ENCODE results near the gene GCNT2.
"Not testable (repeated sequence)": the region's sequence is repeated elsewhere in the genome, so short reads cannot be mapped to it uniquely, and the experiment has no call there.

Gene GCNT2

GRCh38 chr6:10582774-10583508 lies 61.8 kb downstream of the GCNT2 start:
- DNase-seq = peak; percentile 28

- peak; percentile 50 for DNase-seq
These were observed 62.4 kb downstream of the GCNT2 start for GRCh38 chr6:10583509-10583901.

- peak; percentile 16 for DNase-seq
These were observed 63.5 kb downstream of the GCNT2 start for GRCh38 chr6:10584607-10585006.

- peak; percentile 88 for DNase-seq
These were observed 64.2 kb downstream of the GCNT2 start for GRCh38 chr6:10585209-10585845.

GRCh38 chr6:10586302-10586701 lies 65.2 kb downstream of the GCNT2 start:
- no peak for DNase-seq

GRCh38 chr6:10587656-10588406 lies 66.7 kb downstream of the GCNT2 start:
- DNase-seq = peak; percentile 87

GRCh38 chr6:10588562-10589428 lies 67.6 kb downstream of the GCNT2 start:
- no peak for DNase-seq

GRCh38 chr6:10589429-10589727 lies 68.2 kb downstream of the GCNT2 start:
- peak; percentile 36 for DNase-seq

GRCh38 chr6:10589983-10590382 lies 68.8 kb downstream of the GCNT2 start:
- no peak for DNase-seq

- DNase-seq = no peak
These were observed 70.4 kb downstream of the GCNT2 start for GRCh38 chr6:10591422-10592160.

- DNase-seq = no peak
These were observed 74.8 kb downstream of the GCNT2 start for GRCh38 chr6:10595731-10596664.

- no peak for DNase-seq
These were observed 76.4 kb downstream of the GCNT2 start for GRCh38 chr6:10597499-10598001.

- peak; percentile 47 for DNase-seq
These were observed 77.2 kb downstream of the GCNT2 start for GRCh38 chr6:10598084-10598960.

GRCh38 chr6:10599046-10599445 lies 77.9 kb downstream of the GCNT2 start:
- no peak for DNase-seq

GRCh38 chr6:10600681-10601080 lies 79.5 kb downstream of the GCNT2 start:
- DNase-seq = not testable (repeated sequence)

GRCh38 chr6:10603219-10603618 lies 82.1 kb downstream of the GCNT2 start:
- no peak for DNase-seq

- DNase-seq = no peak
These were observed 87.9 kb downstream of the GCNT2 start for GRCh38 chr6:10609038-10609437.

- no peak for DNase-seq
These were observed 89.1 kb downstream of the GCNT2 start for GRCh38 chr6:10610289-10610688.

GRCh38 chr6:10612161-10612560 lies 91.0 kb downstream of the GCNT2 start:
- DNase-seq = no peak

GRCh38 chr6:10613077-10613476 lies 91.9 kb downstream of the GCNT2 start:
- DNase-seq = no peak
